Measurements from ENCODE around the gene FOXP1.

DNA sequence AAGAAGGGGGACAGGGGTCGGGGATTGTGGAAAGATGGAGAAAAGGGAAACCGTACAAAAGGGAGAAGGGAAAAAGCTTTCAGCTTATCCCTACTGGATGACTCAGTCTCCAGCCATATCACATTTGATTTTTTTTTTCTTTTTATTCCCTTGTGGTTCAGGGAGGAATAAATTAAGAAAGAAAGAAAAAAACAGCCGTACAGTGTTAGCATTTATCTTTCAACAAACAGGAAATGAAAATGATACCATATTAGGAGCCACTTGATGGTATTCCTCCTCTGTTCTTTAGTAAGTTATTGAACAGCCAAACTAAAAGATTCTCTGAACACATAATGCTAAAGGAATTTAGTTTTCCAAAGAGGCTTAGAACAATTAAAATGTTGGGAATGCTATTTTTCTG lies 594.4 kb downstream of the FOXP1 start:
- TF ChIP-seq, protein P1, sequence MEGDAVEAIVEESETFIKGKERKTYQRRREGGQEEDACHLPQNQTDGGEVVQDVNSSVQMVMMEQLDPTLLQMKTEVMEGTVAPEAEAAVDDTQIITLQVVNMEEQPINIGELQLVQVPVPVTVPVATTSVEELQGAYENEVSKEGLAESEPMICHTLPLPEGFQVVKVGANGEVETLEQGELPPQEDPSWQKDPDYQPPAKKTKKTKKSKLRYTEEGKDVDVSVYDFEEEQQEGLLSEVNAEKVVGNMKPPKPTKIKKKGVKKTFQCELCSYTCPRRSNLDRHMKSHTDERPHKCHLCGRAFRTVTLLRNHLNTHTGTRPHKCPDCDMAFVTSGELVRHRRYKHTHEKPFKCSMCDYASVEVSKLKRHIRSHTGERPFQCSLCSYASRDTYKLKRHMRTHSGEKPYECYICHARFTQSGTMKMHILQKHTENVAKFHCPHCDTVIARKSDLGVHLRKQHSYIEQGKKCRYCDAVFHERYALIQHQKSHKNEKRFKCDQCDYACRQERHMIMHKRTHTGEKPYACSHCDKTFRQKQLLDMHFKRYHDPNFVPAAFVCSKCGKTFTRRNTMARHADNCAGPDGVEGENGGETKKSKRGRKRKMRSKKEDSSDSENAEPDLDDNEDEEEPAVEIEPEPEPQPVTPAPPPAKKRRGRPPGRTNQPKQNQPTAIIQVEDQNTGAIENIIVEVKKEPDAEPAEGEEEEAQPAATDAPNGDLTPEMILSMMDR (IDR thresholded peaks at IDR 0.05): no peak
- TF ChIP-seq POLR2A (IDR thresholded peaks at IDR 0.05): no peak
